Measurements from ENCODE around the gene FKBP1A. TPM values are rescaled to one million over a fixed set of nuclear protein-coding genes. Genes with fewer than 3 reads are reported as not detected.
"Not testable (repeated sequence)": the region's sequence is repeated elsewhere in the genome, so short reads cannot be mapped to it uniquely, and the experiment has no call there.

Gene FKBP1A
- total RNA-seq, 1 experiment from 2014 or later = 166 TPM

GRCh38 chr20:1405801-1406200, 12.9 kb upstream of the FKBP1A start:
- Mint-ChIP-seq H3K27me3 (ENCODE audit: unreplicated experiment) (no peaks in the 10 kb centered on the region), H3K9me3 (ENCODE audit: low read depth, unreplicated experiment) (no peaks in the 10 kb centered on the region), H3K27ac (ENCODE audit: unreplicated experiment) (no peak overlapping the region), H3K4me3 (ENCODE audit: low read depth, unreplicated experiment) (no peak overlapping the region), H3K36me3 (ENCODE audit: insufficient read depth, unreplicated experiment) (no peaks in the 10 kb centered on the region), H3K4me1 (ENCODE audit: low read depth, unreplicated experiment) (peaks cover 10% of the 10 kb centered on the region)
- intact Hi-C loops (cut with micrococcal nuclease; ENCODE audit: unreplicated experiment) = no loop called here
- no peak for TF ChIP-seq CTCF (IDR thresholded peaks at IDR 0.05; ENCODE audit: unreplicated experiment)
- CTCF ChIA-PET = interaction anchor here (0.6 kb wide), 1 partner anchor 44 kb away, joined by 3 read pairs; no protein-coding TSS in a partner anchor
- BruUV-seq (replicated peaks) = no TSS peak
- DNase-seq = no peak

- DNase-seq = no peak
- no peak for TF ChIP-seq CTCF (IDR thresholded peaks at IDR 0.05; ENCODE audit: unreplicated experiment)
- H3K9me3 Mint-ChIP-seq (ENCODE audit: low read depth, unreplicated experiment) = no peaks in the 10 kb centered on the region
- BruUV-seq (replicated peaks) = no TSS peak
- H3K36me3 Mint-ChIP-seq (ENCODE audit: insufficient read depth, unreplicated experiment) = no peaks in the 10 kb centered on the region
- H3K4me3 Mint-ChIP-seq (ENCODE audit: low read depth, unreplicated experiment) = no peak overlapping the region
- no peak overlapping the region for H3K27ac Mint-ChIP-seq (ENCODE audit: unreplicated experiment)
- no peaks in the 10 kb centered on the region for H3K27me3 Mint-ChIP-seq (ENCODE audit: unreplicated experiment)
- CTCF ChIA-PET = no interaction called here
- H3K4me1 Mint-ChIP-seq (ENCODE audit: low read depth, unreplicated experiment) = peaks cover 21% of the 10 kb centered on the region
- intact Hi-C loops (cut with micrococcal nuclease; ENCODE audit: unreplicated experiment) = no loop called here
These were observed 10.8 kb upstream of the FKBP1A start for GRCh38 chr20:1403624-1404023.

- BruUV-seq (replicated peaks) = no TSS peak
- H3K27me3 Mint-ChIP-seq (ENCODE audit: unreplicated experiment) = no peaks in the 10 kb centered on the region
- TF ChIP-seq CTCF (IDR thresholded peaks at IDR 0.05; ENCODE audit: unreplicated experiment) = no peak
- no peaks in the 10 kb centered on the region for H3K9me3 Mint-ChIP-seq (ENCODE audit: low read depth, unreplicated experiment)
- H3K4me3 Mint-ChIP-seq (ENCODE audit: low read depth, unreplicated experiment) = no peak overlapping the region
- no peak overlapping the region for H3K27ac Mint-ChIP-seq (ENCODE audit: unreplicated experiment)
- peaks cover 21% of the 10 kb centered on the region for H3K4me1 Mint-ChIP-seq (ENCODE audit: low read depth, unreplicated experiment)
- CTCF ChIA-PET = no interaction called here
- intact Hi-C loops (cut with micrococcal nuclease; ENCODE audit: unreplicated experiment) = no loop called here
- no peak for DNase-seq
- H3K36me3 Mint-ChIP-seq (ENCODE audit: insufficient read depth, unreplicated experiment) = no peaks in the 10 kb centered on the region
These were observed 9.3 kb upstream of the FKBP1A start for GRCh38 chr20:1402149-1402548.

GRCh38 chr20:1401451-1401907, 8.6 kb upstream of the FKBP1A start:
- H3K27me3 Mint-ChIP-seq (ENCODE audit: unreplicated experiment) = no peaks in the 10 kb centered on the region
- DNase-seq = no peak
- no peaks in the 10 kb centered on the region for H3K36me3 Mint-ChIP-seq (ENCODE audit: insufficient read depth, unreplicated experiment)
- H3K27ac Mint-ChIP-seq (ENCODE audit: unreplicated experiment) = no peak overlapping the region
- H3K9me3 Mint-ChIP-seq (ENCODE audit: low read depth, unreplicated experiment) = no peaks in the 10 kb centered on the region
- TF ChIP-seq CTCF (IDR thresholded peaks at IDR 0.05; ENCODE audit: unreplicated experiment) = no peak
- no peak overlapping the region for H3K4me3 Mint-ChIP-seq (ENCODE audit: low read depth, unreplicated experiment)
- no TSS peak for BruUV-seq (replicated peaks)
- CTCF ChIA-PET = no interaction called here
- H3K4me1 Mint-ChIP-seq (ENCODE audit: low read depth, unreplicated experiment) = peaks cover 21% of the 10 kb centered on the region
- intact Hi-C loops (cut with micrococcal nuclease; ENCODE audit: unreplicated experiment) = no loop called here

GRCh38 chr20:1399678-1400366, 7.0 kb upstream of the FKBP1A start:
- H3K36me3 Mint-ChIP-seq (ENCODE audit: insufficient read depth, unreplicated experiment); H3K4me3 Mint-ChIP-seq (ENCODE audit: low read depth, unreplicated experiment); intact Hi-C loops (cut with micrococcal nuclease; ENCODE audit: unreplicated experiment); BruUV-seq (replicated peaks); H3K9me3 Mint-ChIP-seq (ENCODE audit: low read depth, unreplicated experiment): not testable (repeated sequence)
- CTCF ChIA-PET = interaction anchor here (0.7 to 1.1 kb wide), 2 partner anchors 16 to 104 kb away, joined by 3 read pairs; no protein-coding TSS in a partner anchor
- DNase-seq = peak; percentile 32
- Mint-ChIP-seq H3K27me3 (ENCODE audit: unreplicated experiment) (peaks cover 11% of the 10 kb centered on the region), H3K4me1 (ENCODE audit: low read depth, unreplicated experiment) (peaks cover 21% of the 10 kb centered on the region), H3K27ac (ENCODE audit: unreplicated experiment) (peak overlapping the region; percentile 54)

GRCh38 chr20:1398185-1398584, 5.3 kb upstream of the FKBP1A start:
- H3K27ac Mint-ChIP-seq (ENCODE audit: unreplicated experiment); CTCF ChIA-PET; H3K9me3 Mint-ChIP-seq (ENCODE audit: low read depth, unreplicated experiment); H3K36me3 Mint-ChIP-seq (ENCODE audit: insufficient read depth, unreplicated experiment); H3K4me3 Mint-ChIP-seq (ENCODE audit: low read depth, unreplicated experiment); DNase-seq; BruUV-seq (replicated peaks); intact Hi-C loops (cut with micrococcal nuclease; ENCODE audit: unreplicated experiment): not testable (repeated sequence)
- H3K4me1 Mint-ChIP-seq (ENCODE audit: low read depth, unreplicated experiment) = peaks cover 21% of the 10 kb centered on the region
- H3K27me3 Mint-ChIP-seq (ENCODE audit: unreplicated experiment) = peaks cover 11% of the 10 kb centered on the region

Data from Calu3 (cell line).